T47D (cell line): Measurements from ENCODE around the gene MAN1C1.
A peak's percentile ranks its signal among the peaks of the same experiment; 100 is the strongest.

ENCODE experiments used
- DNase-seq, 2 experiments: peaks; one replicate each; pipeline versions ENCODE4 v3.0.0 to v3.0.0-alpha.2; 2011 to 2012; ENCODE audit warnings: low read depth in 1 of 2, low spot score in 1 of 2
- JUND ChIP-seq: IDR thresholded peaks from 2 replicates; pipeline ENCODE4 v1.6.1; 2012; ENCODE audit warnings: low read depth
- in situ Hi-C: cut with HindIII; loops from 2 replicates; pipeline ENCODE4 v1.10.0; 2016; ENCODE audit warnings: low sequenced_read_pairs, low pct_unique_long_range_greater_than_20kb

MAN1C1 gene

GRCh38 chr1:25768999-25769398, 152.4 kb downstream of the MAN1C1 start:
- TF ChIP-seq JUND = no peak
- in situ Hi-C loops = no loop called here
- no peak for DNase-seq

- no peak for DNase-seq
- no peak for TF ChIP-seq JUND
- in situ Hi-C loops = no loop called here
These were observed 153.2 kb downstream of the MAN1C1 start for GRCh38 chr1:25769625-25770383.

GRCh38 chr1:25770541-25771220, 154.1 kb downstream of the MAN1C1 start:
- DNase-seq = no peak
- in situ Hi-C loops = no loop called here
- TF ChIP-seq JUND = no peak

- TF ChIP-seq JUND = no peak
- in situ Hi-C loops = no loop called here
- no peak for DNase-seq
These were observed 154.9 kb downstream of the MAN1C1 start for GRCh38 chr1:25771221-25772114.

GRCh38 chr1:25772164-25772563, 155.6 kb downstream of the MAN1C1 start:
- no peak for TF ChIP-seq JUND
- DNase-seq = no peak
- in situ Hi-C loops = no loop called here

GRCh38 chr1:25772692-25773245, 156.2 kb downstream of the MAN1C1 start:
- no peak for TF ChIP-seq JUND
- in situ Hi-C loops = no loop called here
- no peak for DNase-seq

GRCh38 chr1:25773441-25774125, 157.0 kb downstream of the MAN1C1 start:
- DNase-seq = peak; percentile 45 to 80
- in situ Hi-C loops = no loop called here
- TF ChIP-seq JUND = no peak

GRCh38 chr1:25774206-25774803, 157.7 kb downstream of the MAN1C1 start:
- in situ Hi-C loops = no loop called here
- TF ChIP-seq JUND = no peak
- no peak for DNase-seq

- in situ Hi-C loops = no loop called here
- no peak for TF ChIP-seq JUND
- peak in 1 of 2 experiments; percentile 53 for DNase-seq
These were observed 158.6 kb downstream of the MAN1C1 start for GRCh38 chr1:25774921-25775771.

- in situ Hi-C loops = no loop called here
- no peak for TF ChIP-seq JUND
These were observed 162.8 kb downstream of the MAN1C1 start for GRCh38 chr1:25779388-25779787.

GRCh38 chr1:25779894-25780293, 163.3 kb downstream of the MAN1C1 start:
- no peak for TF ChIP-seq JUND
- DNase-seq = no peak
- in situ Hi-C loops = no loop called here

More at GRCh38 chr1:25779388-25779787, 162.8 kb downstream of the MAN1C1 start:
- DNase-seq = no peak
